Activated naive CD8-positive, alpha-beta T cell treated with anti-CD3 and anti-CD28 coated beads, Interleukin-2, amount 10 ng/mL, durations not matched to agents 7 days and 5 days (primary cell): ENCODE measurements around the gene EPG5. TPM values are rescaled to one million over a fixed set of nuclear protein-coding genes. Genes with fewer than 3 reads are reported as not detected.
"Not testable (repeated sequence)": the region's sequence is repeated elsewhere in the genome, so short reads cannot be mapped to it uniquely, and the experiment has no call there.

ENCODE experiments used
- ATAC-seq: fragments of 150-1000 bp; cut with Tn5 transposase; one replicate; pipeline ENCODE4 v1.10.0; 2021; ENCODE audit warnings: low read depth, moderate library complexity
- POLR2A ChIA-PET: fragments of 350-600 bp; sonication (Branson Sonifier 250); formaldehyde crosslinking; loops from one replicate; lab custom pipeline; 2021; ENCODE audit warnings: antibody characterized with exemption; lab: Charles Lee
- DNase-seq: peaks from one replicate; pipeline ENCODE4 v3.0.0; 2021
- H3K27ac Mint-ChIP-seq: one replicate; pipeline ENCODE4 v1.8.0; 2022; ENCODE audit warnings: mild to moderate bottlenecking, mixed read lengths
- H3K27me3 Mint-ChIP-seq: one replicate; pipeline ENCODE4 v1.8.0; 2022; ENCODE audit warnings: mild to moderate bottlenecking, moderate library complexity, mixed read lengths
- H3K36me3 Mint-ChIP-seq: one replicate; pipeline ENCODE4 v1.8.0; 2021; ENCODE audit warnings: mild to moderate bottlenecking, mixed read lengths
- H3K4me1 Mint-ChIP-seq: one replicate; pipeline ENCODE4 v1.8.0; 2021; ENCODE audit warnings: mixed read lengths
- H3K4me3 Mint-ChIP-seq: one replicate; pipeline ENCODE4 v1.8.0; 2022; ENCODE audit warnings: mild to moderate bottlenecking, moderate library complexity, mixed read lengths
- H3K9me3 Mint-ChIP-seq: one replicate; pipeline ENCODE4 v1.8.0; 2021; ENCODE audit warnings: mixed read lengths
- total RNA-seq, 2 experiments: library from RNA; stranded (reverse); gene quantifications; one replicate each; pipeline ENCODE4 v1.2.3, GENCODE V29; 2021

Gene EPG5
- total RNA-seq, 2 experiments from 2014 or later, result 30.3 to 33.5 TPM

DNA sequence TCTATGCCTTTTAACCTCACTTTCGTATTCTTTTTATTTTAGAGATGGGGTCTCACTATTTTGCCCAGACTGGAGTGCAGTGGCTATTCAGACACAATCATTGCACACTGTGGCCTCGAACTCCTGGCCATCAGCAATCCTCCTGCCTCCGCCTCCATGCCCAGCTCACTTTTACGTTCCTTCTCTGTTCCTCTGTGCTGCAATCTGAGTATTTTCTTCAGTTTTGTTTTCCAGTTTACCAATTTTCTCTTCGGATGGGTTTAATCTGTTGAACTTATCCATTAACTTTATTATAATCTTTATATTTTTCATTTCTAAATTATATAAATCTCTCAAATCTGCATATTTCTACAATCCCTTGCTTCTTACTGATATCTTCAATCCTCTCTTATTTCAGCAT is 103.0 kb downstream of the EPG5 start:
- POLR2A ChIA-PET, result no interaction called here
- no peak overlapping the region for H3K4me3 Mint-ChIP-seq
- no peak overlapping the region for H3K27ac Mint-ChIP-seq
- no peaks in the 10 kb centered on the region for H3K27me3 Mint-ChIP-seq
- no peak for DNase-seq
- no peaks in the 10 kb centered on the region for H3K4me1 Mint-ChIP-seq
- peaks cover 59% of the 10 kb centered on the region for H3K36me3 Mint-ChIP-seq
- H3K9me3 Mint-ChIP-seq, result peaks cover 3% of the 10 kb centered on the region
- no peak for ATAC-seq

DNA sequence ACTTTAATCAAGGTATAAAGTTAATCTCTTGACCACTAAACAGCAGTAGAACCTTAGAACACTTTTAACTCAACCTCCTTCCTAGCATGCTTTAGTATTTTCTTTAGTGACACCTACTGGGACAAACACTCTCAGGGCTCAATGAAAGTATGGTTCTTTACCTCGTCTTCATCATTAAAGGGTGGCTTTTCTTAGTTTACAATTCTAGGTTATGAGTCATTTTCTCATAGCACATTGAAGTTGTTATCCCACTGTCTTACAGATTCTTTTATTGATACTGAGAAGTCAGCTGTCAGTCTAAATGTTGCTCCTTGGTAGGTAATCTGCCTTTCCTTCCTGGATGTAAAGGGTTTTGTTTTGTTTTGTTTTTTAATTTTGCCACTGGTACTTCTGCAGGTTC is 103.7 kb downstream of the EPG5 start:
- ATAC-seq, result no peak
- POLR2A ChIA-PET, result no interaction called here
- Mint-ChIP-seq H3K27ac (no peak overlapping the region), H3K36me3 (peaks cover 59% of the 10 kb centered on the region), H3K4me1 (no peaks in the 10 kb centered on the region), H3K27me3 (no peaks in the 10 kb centered on the region), H3K4me3 (no peak overlapping the region), H3K9me3 (peaks cover 3% of the 10 kb centered on the region)
- DNase-seq, result no peak

DNA sequence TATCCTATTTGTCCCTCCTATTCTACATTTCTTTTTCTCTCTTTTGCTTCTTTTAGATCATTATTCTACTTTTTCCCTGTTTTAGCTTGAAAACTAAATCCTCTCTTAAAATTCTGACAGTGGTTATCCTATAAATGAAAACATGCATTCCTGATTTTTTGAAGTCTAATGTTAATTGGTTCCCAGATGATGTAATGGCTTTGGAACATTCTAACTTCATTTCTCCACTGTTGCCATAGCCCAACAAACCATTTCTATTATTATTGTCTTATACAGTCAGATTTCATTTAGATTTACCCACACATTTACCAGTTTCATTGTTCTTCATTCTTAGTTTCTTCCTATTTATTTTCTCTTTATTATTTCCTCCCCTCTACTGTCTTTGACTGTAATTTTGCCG is 105.2 kb downstream of the EPG5 start:
- H3K27ac Mint-ChIP-seq, result no peak overlapping the region
- no peaks in the 10 kb centered on the region for H3K27me3 Mint-ChIP-seq
- ATAC-seq (no peak), DNase-seq (no peak)
- H3K4me1 Mint-ChIP-seq, result no peaks in the 10 kb centered on the region
- no peak overlapping the region for H3K4me3 Mint-ChIP-seq
- peaks cover 53% of the 10 kb centered on the region for H3K36me3 Mint-ChIP-seq
- H3K9me3 Mint-ChIP-seq, result peaks cover 3% of the 10 kb centered on the region
- POLR2A ChIA-PET, result no interaction called here

DNA sequence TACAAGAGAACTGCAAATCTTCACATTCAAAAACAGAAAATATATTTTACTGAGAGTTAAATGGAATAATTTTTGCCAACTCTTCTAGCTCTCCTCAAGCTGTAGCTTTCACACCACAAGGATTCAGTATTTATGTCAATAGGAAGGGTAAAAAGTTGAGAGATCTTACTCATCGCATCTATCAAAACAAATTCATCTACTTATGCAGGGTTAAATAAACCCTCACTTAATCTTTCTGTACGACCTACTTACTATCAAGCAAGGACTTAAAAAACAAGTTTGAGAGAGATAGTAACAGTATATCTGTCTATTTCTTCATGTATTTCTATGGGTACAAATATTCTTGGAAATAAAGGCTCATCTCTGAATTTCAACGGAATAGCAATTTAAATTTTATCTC is 106.2 kb downstream of the EPG5 start:
- H3K4me3 Mint-ChIP-seq, result no peak overlapping the region
- POLR2A ChIA-PET, result no interaction called here
- H3K27me3 Mint-ChIP-seq, result no peaks in the 10 kb centered on the region
- DNase-seq, result no peak
- H3K36me3 Mint-ChIP-seq, result peaks cover 47% of the 10 kb centered on the region
- ATAC-seq, result no peak
- H3K4me1 Mint-ChIP-seq, result no peaks in the 10 kb centered on the region
- no peak overlapping the region for H3K27ac Mint-ChIP-seq
- H3K9me3 Mint-ChIP-seq, result peaks cover 3% of the 10 kb centered on the region

DNA sequence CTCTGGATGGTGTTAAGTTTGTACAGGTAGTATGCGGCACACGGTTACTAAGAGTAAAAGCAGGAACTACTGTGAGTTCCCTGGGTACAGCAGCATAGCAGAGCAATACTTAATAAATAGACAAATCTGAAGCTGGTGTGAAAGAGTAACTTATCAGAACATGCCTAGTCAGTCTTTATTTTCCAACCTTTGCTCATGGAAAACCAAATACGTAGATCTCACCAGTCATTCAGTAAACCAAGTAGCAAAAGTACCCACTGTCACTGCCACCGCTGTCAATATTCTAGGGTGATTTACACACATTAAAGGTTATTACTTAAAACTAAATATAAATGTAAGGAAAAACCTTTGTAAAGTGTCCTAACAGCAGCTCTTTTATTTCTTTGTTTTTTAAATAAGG is 106.6 kb downstream of the EPG5 start:
- Mint-ChIP-seq H3K27me3 (no peaks in the 10 kb centered on the region), H3K4me3 (no peak overlapping the region)
- DNase-seq, result no peak

DNA sequence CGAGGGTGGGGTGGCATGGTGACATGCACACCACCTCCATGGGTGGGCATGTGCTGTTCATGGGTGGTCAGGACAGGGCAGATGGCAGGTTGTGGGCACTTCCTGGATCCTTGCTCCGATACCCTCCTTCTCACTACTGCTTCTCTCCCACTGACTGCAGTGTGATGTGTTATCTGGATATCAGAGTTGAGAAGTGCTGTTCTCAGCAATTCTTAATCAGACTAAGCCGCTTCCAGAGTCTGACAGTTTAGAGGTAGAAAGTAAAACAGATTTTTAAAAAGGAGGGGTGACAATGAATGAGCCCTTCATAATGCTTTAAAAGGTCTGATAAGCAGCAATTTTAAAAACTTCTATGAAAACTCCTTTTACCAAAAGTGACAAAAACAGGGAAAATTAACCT is 107.8 kb downstream of the EPG5 start:
- H3K4me1 Mint-ChIP-seq, result no peaks in the 10 kb centered on the region
- no peak for ATAC-seq
- H3K36me3 Mint-ChIP-seq, result peaks cover 36% of the 10 kb centered on the region
- H3K9me3 Mint-ChIP-seq, result peaks cover under 1% of the 10 kb centered on the region
- POLR2A ChIA-PET, result no interaction called here
- no peaks in the 10 kb centered on the region for H3K27me3 Mint-ChIP-seq
- H3K27ac Mint-ChIP-seq, result no peak overlapping the region
- no peak overlapping the region for H3K4me3 Mint-ChIP-seq
- no peak for DNase-seq

More for the DNA sequence above, 106.6 kb downstream of the EPG5 start:
- Mint-ChIP-seq H3K9me3 (peaks cover 3% of the 10 kb centered on the region), H3K27ac (no peak overlapping the region), H3K4me1 (no peaks in the 10 kb centered on the region), H3K36me3 (peaks cover 43% of the 10 kb centered on the region)
- ATAC-seq, result no peak
- POLR2A ChIA-PET, result no interaction called here

DNA sequence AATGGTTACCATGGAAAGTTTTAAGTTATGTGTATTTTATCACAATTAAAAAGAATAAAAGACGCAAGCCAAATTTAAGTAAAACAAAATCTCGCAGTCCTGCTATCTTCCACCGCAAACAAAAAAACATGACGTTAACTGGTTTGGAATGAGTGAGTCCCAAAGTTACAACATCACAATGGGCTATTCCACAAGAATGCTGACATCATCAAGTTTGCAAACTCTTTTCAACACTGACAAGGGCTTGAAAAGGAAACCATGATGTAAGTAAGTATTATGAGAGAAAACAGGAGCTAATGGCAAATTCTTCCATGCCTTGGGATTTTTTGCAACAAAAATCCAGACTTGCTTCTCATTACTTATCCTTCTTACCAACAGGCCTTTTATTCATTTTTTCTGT is 110.6 kb downstream of the EPG5 start:
- DNase-seq (no peak), ATAC-seq (no peak)
- no peak overlapping the region for H3K27ac Mint-ChIP-seq
- POLR2A ChIA-PET, result no interaction called here
- H3K4me1 Mint-ChIP-seq, result no peaks in the 10 kb centered on the region
- H3K36me3 Mint-ChIP-seq, result peaks cover 22% of the 10 kb centered on the region
- no peaks in the 10 kb centered on the region for H3K9me3 Mint-ChIP-seq
- no peak overlapping the region for H3K4me3 Mint-ChIP-seq
- no peaks in the 10 kb centered on the region for H3K27me3 Mint-ChIP-seq

DNA sequence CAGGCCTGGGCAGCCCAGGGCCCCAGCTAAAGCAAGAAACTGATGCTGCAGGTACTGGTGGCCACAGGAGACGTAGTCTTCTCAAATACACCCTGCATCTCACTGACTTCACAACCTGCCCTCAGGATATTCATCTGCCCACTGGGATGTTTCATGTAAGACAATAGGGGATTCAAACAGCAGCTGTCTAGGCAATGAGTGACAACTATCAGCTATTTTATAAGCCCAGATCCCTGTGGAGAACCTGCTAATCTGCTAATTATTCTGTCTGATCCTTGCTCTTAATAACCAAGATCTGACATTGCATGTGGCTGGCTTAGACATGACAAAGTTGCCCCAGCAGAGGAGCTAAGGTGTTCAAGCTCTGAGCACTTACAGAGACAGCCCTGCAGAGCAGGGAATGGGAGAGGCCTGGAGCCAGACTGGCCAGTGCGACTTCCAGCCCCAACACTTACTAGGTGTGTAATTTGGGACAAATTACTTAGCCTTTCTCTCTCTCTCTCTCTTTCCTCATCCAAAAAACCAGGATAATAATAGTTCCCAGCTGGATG is 113.0 kb downstream of the EPG5 start:
- Mint-ChIP-seq H3K27me3 (no peaks in the 10 kb centered on the region), H3K9me3 (no peaks in the 10 kb centered on the region), H3K4me3 (no peak overlapping the region), H3K27ac (no peak overlapping the region), H3K36me3 (peaks cover 14% of the 10 kb centered on the region), H3K4me1 (peaks cover 2% of the 10 kb centered on the region)
- DNase-seq (no peak), ATAC-seq (no peak)
- POLR2A ChIA-PET, result no interaction called here

DNA sequence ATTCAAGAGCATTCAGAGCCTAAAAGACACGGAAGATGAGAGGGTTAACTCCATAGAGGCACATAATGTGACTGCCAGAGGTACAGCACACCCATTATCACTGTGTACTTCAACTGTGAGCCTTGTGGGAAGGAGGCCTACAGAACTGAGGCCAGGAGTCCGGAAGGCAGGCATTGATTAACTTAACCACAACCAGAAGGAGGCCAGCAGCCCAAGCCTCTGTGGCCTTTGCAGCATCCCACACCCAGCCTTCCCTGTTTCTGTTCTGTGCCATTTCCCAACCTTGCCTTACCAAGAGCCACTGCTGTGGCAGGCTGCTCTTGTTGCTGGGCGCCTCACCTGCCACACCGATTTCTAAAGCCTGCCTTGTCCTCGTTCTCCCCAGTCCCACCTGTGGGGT is 114.5 kb downstream of the EPG5 start:
- DNase-seq (no peak), ATAC-seq (no peak)
- H3K27ac Mint-ChIP-seq, result no peak overlapping the region
- H3K9me3 Mint-ChIP-seq, result no peaks in the 10 kb centered on the region
- POLR2A ChIA-PET, result no interaction called here
- no peak overlapping the region for H3K4me3 Mint-ChIP-seq
- peaks cover 16% of the 10 kb centered on the region for H3K36me3 Mint-ChIP-seq
- H3K27me3 Mint-ChIP-seq, result no peaks in the 10 kb centered on the region
- peaks cover 2% of the 10 kb centered on the region for H3K4me1 Mint-ChIP-seq

DNA sequence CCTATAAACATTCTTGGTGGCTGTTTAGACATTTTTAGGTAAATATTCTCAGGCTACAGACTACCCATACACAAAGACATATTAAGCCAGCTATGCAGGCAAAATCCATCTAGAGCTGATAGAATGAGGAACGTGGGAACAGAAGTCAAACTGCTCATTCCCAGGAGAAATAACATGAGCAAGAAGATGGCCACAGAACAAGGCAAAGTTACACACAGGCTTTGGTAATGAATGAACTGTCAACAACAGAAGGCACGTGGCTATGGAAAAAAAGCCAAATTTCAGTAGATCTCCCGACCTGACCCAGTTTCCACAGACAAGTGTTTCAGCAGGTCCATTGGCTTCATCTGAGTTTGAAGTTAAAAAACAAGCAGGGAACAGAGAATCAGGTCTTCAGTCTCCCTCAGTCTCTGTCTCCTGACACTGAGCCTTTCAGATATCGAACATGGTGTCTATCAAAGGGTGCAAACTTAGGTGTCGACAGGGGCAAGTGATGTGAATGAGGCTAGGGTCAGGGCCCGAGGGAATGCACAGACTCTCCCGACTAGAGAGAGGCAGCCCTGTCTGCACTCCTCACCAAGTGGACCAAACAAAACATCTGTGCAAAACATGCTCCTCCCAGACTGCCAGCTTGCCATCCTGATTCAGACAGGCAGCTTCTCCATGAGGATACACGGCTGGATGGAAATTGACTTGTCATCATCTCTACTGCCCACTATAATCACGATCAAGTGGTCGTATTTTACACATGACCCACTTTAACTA is 115.8 kb downstream of the EPG5 start:
- H3K36me3 Mint-ChIP-seq, result peaks cover 16% of the 10 kb centered on the region
- H3K27ac Mint-ChIP-seq, result no peak overlapping the region
- no peaks in the 10 kb centered on the region for H3K9me3 Mint-ChIP-seq
- H3K27me3 Mint-ChIP-seq, result no peaks in the 10 kb centered on the region
- POLR2A ChIA-PET, result no interaction called here
- ATAC-seq, result no peak
- DNase-seq, result no peak
- no peak overlapping the region for H3K4me3 Mint-ChIP-seq
- peaks cover 2% of the 10 kb centered on the region for H3K4me1 Mint-ChIP-seq

DNA sequence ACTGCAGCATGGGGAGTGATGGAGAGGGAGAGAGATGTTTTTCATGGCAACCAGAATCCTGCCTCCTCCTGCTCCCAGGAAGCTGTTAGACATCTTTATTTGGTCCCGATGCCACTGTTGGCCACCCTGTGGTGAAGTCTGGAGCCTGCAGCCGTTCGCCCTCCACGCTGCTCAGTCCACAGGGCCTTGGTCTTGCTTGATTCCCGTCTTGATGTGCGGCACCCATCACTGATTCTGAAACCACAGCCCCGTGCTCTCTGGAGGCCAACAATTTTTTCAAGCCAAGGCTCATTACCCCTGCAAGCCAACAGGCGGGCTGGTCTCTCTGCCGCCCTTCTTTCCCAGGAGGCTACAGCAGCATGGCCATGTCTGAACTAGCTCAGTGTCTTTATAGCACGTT is 117.1 kb downstream of the EPG5 start:
- no peaks in the 10 kb centered on the region for H3K27me3 Mint-ChIP-seq
- H3K27ac Mint-ChIP-seq, result no peak overlapping the region
- H3K9me3 Mint-ChIP-seq, result no peaks in the 10 kb centered on the region
- POLR2A ChIA-PET, result no interaction called here
- peaks cover 9% of the 10 kb centered on the region for H3K36me3 Mint-ChIP-seq
- ATAC-seq (no peak), DNase-seq (no peak)
- peaks cover 2% of the 10 kb centered on the region for H3K4me1 Mint-ChIP-seq
- H3K4me3 Mint-ChIP-seq, result no peak overlapping the region

DNA sequence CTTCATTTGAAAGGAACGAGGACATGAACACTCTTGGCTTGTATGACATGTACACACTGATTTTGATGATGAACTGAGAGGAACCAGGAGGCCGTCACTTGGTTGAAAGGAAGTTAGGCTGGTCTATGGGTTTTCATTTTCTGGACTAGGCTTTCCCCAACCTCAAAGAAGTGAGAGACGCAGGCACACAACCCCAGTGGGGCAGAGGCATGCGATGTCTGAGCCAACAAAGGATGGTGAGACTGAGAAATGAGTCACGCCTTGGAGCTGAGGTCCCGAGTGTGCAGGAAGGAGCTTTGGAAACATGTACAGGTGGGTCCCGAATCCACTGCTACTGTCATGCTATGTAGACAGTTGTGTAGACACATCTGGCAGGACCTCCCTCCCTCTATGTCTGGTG is 117.6 kb downstream of the EPG5 start:
- Mint-ChIP-seq H3K4me3 (no peak overlapping the region), H3K27me3 (no peaks in the 10 kb centered on the region), H3K4me1 (peaks cover 4% of the 10 kb centered on the region), H3K36me3 (peaks cover 9% of the 10 kb centered on the region), H3K9me3 (no peaks in the 10 kb centered on the region), H3K27ac (no peak overlapping the region)
- POLR2A ChIA-PET, result no interaction called here
- ATAC-seq (no peak), DNase-seq (no peak)

DNA sequence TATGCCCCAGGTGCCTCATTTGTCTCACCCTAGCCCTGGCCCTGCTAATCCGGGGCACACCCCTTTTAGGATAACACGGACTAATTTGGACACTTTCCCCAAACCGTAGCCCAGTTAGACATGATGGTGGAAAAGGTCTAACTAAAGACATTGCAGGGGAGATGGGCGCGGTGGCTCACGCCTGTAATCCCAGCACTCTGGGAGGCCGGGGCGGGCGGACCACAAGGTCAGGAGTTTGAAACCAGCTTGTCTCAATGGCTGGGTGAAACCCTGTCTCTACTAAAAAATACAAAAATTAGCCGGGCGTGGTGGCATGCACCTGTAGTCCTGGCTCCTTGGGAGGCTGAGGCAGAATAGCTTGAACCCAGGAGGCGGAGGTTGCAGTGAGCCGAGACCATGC is 118.5 kb downstream of the EPG5 start:
- ATAC-seq, H3K4me1 Mint-ChIP-seq, H3K9me3 Mint-ChIP-seq, H3K27ac Mint-ChIP-seq, H3K36me3 Mint-ChIP-seq, DNase-seq, H3K27me3 Mint-ChIP-seq, H3K4me3 Mint-ChIP-seq, POLR2A ChIA-PET: not testable (repeated sequence)

DNA sequence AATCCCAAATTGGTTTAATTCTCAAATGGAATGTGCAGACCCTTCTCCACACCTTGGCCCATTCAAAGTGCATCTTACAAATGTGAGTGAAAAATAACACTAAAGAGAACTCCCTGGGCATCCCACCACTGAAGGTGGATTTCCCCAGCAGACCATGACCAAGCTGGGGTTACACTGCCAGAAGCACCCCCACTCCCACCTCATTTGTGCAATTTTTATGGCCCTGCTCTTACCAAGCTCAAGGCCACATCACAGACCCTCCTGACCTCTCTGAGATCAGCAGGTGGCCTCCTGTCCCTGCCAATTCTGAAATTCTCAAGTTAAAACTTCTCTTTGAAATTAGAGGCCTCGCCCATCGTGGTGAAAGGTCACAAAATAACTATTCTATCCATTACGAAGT is 120.0 kb downstream of the EPG5 start:
- POLR2A ChIA-PET, result no interaction called here
- Mint-ChIP-seq H3K4me3 (no peak overlapping the region), H3K36me3 (peaks cover 9% of the 10 kb centered on the region), H3K4me1 (peaks cover 4% of the 10 kb centered on the region), H3K27ac (no peak overlapping the region), H3K9me3 (no peaks in the 10 kb centered on the region), H3K27me3 (no peaks in the 10 kb centered on the region)
- DNase-seq (no peak), ATAC-seq (no peak)
